Stimulated activated CD4-positive, alpha-beta T cell treated with anti-CD3 and anti-CD28 coated beads, TNF-alpha, amount 100 ng/mL, for 24 hours (primary cell): ENCODE measurements around the gene ADAM12.
"Not testable (repeated sequence)": the region's sequence is repeated elsewhere in the genome, so short reads cannot be mapped to it uniquely, and the experiment has no call there.

Experiments
- DNase-seq, 3 experiments: peaks; one replicate each; pipeline ENCODE4 v3.0.0-alpha.2; 2020; ENCODE audit warnings: low read depth in 3 of 3

ADAM12 gene

DNA sequence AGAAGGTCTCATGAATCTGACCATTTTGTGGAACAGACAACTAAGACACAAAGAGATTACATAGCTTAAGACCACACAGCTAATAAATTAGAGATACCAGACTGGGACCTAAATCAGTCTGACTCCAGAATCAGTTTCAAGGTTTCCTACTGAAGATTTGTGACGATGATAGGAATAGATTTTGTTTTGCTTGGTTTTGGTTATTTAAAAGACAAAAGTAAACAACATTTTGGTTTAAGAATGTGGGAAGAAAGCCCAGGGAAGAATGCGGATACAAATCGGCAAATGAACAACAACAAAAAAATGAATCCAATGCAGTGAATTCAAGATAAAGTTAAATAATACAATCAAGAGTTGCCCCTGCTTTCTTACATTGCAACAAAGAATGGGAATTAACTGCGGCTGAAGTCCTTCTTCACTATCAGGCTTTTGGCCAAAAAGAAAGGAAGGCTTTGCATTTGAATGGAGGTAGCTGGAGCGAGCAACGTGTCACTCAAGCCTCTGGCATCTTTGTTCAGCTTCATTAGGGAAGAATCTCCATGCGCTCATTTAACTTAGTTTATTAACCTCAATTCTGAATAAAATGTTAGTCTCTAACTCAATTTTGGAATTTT, 210.8 kb downstream of the ADAM12 start:
- DNase-seq: no peak

DNA sequence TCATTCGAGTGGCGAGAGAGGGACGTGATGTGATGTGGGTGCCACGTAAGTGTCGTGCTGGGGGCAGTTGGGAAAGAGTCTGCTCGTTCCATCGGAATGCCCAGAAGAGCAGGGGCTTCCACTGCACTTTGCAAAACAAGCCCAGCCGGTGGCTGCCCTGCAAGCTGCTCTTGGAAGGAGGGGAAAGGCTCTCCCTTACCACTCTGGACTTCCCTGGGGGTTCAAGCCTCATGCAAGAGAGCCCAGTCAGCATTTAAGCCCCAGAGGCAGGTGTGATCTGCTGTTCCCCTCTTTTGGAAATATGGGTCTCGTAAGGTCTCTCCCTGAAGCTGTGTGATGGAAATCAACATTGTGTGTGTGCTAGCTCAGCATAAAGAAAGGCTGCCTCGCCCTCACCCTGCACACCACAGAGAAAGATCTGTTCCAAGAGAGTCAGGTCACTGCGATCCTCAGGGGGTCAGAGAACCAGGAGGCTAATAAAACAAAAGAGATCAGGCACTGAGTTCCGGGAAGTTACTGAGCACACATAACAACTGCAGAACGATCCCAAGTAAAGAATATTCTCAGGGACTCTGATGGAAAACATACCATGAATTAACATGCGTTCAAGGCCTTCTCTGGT, 212.5 kb downstream of the ADAM12 start:
- no peak for DNase-seq

DNA sequence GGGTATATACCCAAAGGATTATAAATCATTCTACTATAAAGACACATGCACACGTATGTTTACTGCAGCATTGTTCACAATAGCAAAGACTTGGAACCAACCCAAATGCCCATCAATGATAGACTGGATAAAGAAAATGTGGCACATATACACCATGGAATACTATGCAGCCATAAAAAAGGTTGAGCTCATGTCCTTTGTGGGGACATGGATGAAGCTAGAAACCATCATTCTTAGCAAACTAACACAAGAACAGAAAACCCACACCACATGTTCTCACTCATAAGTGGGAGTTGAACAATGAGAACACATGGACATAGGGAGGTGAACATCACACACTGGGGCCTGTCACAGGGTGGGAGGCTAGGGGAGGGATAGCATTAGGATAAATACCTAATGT, 215.5 kb downstream of the ADAM12 start:
- not testable (repeated sequence) for DNase-seq

- no peak for DNase-seq
These were observed 216.7 kb downstream of the ADAM12 start for GRCh38 chr10:126171555-126171954.

DNA sequence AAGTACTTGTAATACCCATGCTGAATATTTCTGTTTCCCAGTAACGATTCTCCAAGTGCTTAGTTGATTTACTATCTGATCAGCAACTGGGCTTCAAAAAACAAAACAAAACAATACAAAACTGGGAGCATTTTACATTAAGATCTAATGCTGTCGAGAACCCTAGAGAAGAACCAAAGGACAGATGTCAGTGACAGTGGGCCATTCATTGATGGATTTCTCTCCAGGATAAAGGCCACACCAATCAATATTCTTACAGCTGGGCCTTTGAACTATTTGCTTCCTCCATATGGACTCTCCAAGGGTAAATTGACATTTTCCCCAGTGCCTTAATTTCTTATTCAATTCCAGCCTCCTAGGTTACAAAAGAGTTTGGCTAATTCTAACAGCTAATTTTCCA, 217.5 kb downstream of the ADAM12 start:
- DNase-seq: no peak

- DNase-seq: no peak
These were observed 217.9 kb downstream of the ADAM12 start for GRCh38 chr10:126170371-126170770.

GRCh38 chr10:126169899-126170298, 218.4 kb downstream of the ADAM12 start:
- no peak for DNase-seq

- DNase-seq: peak in 1 of 3 experiments; percentile 21
These were observed 221.5 kb downstream of the ADAM12 start for GRCh38 chr10:126166797-126167196.

DNA sequence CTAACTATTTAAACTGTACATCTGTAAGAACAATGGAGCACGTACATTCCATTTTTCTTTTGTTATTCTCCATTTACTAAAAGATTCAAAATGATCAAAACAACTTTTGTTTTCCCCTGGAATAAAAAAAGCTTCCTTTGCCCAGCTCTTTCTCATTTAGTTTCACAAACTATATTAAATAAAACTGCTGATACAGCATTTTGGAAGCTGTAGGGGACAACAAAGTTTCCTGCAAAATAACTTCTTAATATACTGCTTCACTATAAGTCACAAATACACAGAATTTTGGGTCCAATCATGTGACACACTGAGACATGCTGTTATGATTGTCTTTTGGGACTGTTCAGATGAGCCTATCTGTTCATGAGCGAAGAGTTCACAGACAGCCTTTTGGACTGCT, 222.4 kb downstream of the ADAM12 start:
- no peak for DNase-seq

DNA sequence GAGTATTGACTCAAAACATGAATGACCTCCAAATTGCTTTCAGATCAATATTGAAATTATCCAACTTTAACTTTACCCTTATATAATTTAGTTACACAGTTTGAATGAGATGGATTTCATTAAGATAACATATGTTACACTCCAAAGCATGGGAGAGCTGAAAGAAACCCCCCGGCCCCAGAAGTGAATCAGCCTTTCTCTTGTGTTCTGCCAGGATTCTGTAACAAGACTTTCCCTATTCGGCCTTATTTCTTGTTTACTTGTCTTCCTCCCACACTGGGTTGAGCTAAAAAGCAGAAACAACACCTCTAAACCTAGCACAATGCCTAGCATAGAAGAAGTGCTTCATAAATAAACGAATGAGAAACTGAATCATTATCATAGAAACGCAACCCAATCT, 224.8 kb downstream of the ADAM12 start:
- DNase-seq: no peak

DNA sequence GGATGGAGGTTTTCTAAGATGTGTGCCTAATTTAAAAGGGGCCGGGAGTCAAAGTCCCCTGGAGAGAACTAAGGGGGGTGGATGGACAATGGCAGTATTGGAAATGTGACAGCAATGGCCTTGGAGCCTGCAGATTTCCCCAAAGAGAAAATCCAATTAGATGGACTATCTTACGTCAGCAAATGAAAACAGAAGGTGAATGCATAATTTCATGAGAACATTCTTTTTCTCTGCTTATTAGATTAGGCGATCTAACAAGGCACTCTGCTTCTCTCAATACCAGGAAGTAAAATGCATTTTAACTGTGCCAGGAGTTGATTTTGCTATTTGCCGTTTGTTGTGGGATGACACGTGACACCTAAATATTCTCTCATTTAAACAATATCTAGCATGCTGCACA, 226.6 kb downstream of the ADAM12 start:
- no peak for DNase-seq

DNA sequence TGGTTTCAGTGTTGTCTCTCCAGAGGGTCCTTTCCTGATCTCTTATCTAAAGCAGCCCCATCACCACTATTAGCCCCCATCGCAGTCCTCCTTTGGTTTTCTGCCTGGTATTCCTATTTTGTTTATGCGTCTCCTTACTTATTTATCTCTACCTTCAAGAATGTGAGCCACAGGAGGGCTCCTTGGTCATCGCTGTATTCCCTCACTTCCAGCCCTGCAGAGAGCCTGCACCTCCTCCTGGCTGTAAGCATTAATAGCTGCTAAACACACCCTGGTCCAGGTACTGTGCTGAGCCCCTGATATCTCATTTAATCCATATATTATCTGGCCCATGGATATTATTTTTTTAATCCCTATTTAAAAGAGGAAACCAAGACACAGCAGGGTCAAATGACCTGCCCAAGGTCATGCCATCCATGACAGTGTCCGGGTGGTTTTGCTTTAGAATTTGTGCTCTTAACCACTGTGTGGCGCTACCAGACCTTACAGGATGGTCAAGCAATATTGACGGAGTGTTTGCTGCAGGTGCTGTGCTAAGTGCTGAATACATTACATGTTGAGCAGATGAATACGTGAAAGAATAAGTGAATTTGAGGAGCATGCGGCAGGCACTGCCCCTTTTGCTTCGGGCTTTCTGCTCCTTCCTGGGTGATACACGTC, 227.2 kb downstream of the ADAM12 start:
- DNase-seq: no peak

DNA sequence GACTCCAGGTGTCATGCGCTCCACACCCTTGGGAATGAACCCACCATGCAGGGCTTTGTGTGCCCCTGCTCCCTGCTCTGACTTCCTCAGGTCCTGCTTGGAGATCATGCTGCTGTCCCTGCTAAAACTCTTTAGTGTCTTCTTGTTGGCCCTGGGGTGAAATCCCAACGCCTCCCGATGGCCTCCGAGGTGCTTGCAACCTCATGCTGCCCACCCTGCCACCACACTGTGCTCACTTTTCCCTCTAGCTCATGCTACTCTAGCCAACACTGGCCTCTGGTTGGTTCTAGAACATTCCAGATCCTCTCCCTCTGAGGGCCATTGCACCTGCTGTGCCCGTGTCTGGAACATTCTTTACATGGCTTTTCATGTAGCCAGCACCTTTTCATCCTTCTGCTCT, 227.7 kb downstream of the ADAM12 start:
- DNase-seq: no peak

DNA sequence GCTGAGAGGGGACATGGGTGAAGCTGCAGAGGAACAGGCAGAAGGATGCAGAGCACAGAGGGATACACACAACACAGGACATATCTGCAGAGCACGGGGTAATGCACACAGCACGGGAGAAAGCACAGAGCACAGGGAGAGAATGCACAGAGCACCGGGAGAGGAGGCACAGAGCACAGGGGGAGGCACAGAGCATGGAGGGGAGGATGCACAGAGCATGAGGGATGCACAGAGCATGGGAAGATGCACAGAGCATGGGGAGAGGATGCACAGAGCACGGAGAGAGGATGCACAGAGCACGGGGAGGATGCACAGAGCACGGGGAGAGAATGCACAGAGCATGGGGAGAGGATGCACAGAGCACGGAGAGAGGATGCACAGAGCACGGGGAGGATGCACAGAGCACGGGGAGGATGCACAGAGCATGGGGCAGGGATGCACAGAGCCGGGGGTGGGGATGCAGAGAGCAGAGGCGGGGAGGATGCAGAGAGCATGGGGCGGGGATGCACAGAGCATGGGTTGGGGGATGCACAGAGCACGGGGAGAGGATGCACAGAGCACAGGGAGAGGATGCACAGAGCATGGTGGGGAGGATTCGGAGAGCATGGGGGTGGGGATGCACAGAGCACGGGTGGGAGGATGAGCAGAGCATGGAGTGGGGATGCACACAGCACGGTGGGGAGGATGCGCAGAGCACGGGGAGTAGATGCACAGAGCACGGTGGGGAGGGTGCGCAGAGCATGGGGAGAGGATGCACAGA, 230.0 kb downstream of the ADAM12 start:
- no peak for DNase-seq

DNA sequence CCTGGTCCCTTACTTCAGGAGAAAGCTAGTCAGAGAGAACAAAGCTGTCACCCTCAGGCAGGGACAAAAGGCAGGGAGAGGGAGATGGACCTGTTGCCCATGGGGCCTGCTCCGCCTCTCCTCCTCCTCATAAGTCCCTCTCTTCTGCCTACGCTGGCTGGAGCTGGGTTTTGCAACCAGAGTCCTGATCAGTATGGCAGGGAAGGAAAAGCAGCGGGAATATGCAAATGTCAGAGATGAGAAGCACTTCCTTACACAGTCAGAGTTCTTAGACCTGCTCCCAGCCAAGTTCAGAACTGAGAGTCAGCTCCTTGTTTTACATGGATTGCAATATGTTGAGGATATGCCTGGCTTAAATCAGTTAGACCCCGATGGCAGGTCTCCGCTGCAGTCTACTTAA, 231.1 kb downstream of the ADAM12 start:
- DNase-seq: no peak

GRCh38 chr10:126156503-126156902, 231.8 kb downstream of the ADAM12 start:
- no peak for DNase-seq

DNA sequence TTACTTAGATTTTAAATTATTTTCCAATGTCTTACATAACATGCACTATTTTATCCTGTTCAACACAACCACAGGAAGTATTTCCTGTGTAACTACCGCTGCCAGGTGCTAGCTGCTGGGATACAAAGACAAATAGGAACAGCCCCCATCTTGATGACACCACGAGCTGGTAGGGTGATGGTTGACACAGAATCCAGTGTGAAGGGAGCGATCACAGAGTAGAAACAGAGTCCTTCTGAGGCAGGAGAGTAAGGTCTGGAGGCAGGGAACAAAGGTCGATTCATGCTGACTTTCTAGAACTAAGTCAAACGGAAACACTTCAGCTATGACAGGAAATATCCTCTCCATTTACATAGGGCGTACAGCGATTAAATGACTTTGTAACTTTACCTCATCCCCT, 232.3 kb downstream of the ADAM12 start:
- DNase-seq: no peak

DNA sequence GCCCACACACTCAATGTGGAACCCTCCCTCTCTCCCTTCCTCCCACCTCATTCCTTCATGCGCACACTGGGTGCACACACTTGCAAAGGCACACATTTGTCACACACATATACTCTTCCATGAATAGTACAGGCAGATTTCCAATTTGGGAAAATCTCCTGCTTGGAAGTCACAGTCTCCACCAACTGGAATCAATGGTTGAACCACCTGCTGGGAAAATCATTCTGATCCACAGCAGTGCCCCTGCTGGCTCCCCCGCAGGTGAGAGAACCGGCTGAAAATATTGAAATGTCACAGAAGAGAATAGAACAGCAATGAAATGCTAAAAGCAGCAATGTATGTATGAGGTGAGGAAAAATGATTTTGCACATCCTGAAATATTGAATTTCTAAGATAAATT, 232.7 kb downstream of the ADAM12 start:
- DNase-seq: no peak

- DNase-seq: no peak
These were observed 234.3 kb downstream of the ADAM12 start for GRCh38 chr10:126153711-126154628.

DNA sequence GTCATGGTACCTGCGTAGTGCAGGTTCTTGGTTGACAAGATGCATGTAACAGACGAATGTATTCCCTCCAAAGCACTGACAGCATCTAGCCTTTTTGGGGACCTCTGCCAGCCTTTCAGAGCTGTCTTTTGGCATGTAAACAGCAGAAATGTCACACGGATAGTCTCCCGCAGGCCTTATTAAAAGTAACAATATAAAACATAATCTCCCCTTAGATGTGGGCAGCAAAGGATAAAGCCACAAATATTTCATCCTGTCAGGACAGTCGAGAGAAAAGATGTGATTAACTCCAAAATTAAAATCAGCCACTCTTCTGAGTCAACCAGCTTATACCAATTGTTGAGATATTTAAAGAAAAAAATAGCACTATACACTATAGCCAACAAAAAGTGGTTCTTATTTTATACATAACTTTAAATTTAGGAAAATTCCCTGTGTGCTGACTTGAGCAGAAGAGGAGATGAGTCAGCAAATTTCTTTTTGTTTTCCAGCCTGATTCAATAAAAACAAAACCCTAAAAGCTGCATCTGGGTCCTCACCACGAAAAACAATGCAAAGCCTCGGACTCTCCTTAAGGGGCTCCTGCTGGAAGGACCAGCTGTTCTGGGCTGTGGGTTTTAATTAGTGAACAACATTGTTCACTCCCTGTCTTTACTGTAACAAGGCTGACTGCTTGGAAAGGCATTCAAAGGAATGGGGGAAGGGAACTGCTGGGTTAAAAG, 240.2 kb downstream of the ADAM12 start:
- no peak for DNase-seq

- no peak for DNase-seq
These were observed 241.5 kb downstream of the ADAM12 start for GRCh38 chr10:126146771-126147170.
